Fibroblast of gingiva (primary cell): ENCODE measurements around the gene RGS9.
"Not testable (repeated sequence)": the region's sequence is repeated elsewhere in the genome, so short reads cannot be mapped to it uniquely, and the experiment has no call there.

Source experiments
- DNase-seq: peaks from one replicate; pipeline ENCODE4 v3.0.0-alpha.2; 2011; ENCODE audit warnings: low read depth

The RGS9 gene

GRCh38 chr17:65183736-65184135 lies 46.6 kb downstream of the RGS9 start:
- DNase-seq = peak; percentile 41

DNA sequence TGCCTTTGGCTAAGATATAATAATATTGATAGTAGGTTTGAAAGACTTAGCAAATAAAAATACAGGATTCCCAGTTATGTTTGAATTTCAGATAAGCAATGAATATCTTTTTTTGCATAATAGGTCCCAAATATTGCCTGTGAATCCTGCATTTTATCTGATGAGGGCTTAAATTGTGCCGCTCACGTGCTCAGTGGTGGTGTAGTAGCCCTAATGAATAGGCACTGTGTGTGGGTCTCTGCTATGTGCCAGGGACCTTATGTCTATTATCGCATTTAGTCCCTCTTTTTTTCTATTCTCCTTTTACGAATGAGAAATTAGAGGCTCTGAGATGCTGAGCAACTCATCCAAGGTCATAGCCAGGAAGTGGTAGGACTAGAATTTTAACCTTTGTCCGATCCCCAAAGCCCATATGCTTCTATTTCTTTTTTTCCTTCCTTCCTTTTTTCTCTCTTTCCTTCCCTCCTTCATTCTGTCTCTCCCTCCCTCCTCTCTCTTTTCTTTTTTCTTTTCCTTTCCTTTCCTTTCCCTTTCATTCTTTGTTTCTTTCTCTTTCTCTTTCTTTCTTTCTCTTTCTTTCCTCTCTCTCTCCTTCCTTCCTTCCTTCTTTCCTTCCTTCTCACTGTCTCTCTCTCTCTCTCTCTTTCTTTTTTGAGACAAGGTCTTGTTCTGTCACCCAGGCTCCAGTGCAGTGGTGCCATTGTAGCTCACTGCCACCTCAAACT lies 47.2 kb downstream of the RGS9 start:
- DNase-seq = no peak

- no peak for DNase-seq
Observed at GRCh38 chr17:65185062-65185461, 47.9 kb downstream of the RGS9 start.

DNA sequence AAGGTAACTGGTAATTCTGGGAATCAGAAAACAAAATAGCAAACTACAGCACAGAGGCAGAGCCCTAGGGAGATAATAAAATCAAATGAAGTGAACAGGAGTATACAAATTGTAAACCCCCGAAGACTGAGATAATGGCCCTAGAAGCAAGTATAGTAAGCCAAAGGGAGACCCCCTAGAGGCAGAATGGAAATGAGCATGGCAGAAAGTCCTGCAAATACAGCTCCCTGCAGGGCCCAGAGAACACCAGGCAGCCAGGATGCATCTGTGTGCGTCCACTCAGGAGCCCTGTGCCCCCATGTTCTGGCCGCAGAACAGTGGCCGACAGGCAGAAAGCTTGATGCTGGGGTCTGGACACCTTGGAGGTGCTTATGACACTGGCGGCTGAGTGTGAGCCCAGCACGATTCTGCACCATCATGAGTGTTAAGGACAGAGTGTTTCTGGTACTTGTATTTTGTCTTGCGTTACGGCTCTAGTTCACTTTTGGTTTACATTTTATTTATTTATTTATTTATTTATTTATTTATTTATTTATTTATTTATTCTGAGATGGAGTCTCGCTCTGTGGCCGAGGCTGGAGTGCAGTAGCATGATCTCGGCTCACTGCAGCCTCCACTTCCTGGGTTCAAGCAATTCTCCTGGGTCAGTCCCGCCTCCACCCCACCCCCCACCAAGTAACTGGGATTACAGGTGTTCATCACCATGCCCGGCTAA lies 48.7 kb downstream of the RGS9 start:
- no peak for DNase-seq

DNA sequence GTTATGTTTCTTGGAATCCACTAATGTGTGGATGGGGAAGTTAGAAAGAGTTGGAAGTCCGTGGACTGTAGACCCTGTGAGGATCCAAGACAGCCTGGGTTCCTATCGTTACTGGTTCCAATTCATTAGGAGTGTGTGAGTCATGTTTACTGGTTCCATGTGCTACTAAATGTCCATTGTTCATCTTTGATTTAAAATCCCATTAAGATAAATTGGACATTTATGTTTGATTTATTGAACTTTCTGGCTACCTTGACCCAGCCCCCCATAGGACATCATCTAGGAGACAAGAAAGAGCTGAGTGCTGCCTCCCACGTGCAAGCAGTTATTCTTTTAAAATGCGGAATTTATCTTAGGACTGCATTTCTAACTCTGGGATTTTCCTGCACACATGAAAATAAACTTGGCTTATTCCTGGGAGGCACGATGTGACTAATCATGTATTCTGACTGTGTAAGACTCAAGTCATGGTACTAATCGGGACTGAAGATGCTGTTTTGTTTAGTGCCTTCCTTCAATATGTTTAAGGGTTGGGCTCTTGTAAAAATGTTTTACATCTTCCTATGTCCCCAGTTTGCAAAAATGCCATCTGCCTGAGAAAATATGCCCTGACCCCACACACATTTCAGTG lies 53.4 kb downstream of the RGS9 start:
- DNase-seq = no peak

- DNase-seq = peak; percentile 34
Observed at GRCh38 chr17:65191811-65192740, 54.9 kb downstream of the RGS9 start.

- no peak for DNase-seq
Observed at GRCh38 chr17:65193305-65193704, 56.1 kb downstream of the RGS9 start.

DNA sequence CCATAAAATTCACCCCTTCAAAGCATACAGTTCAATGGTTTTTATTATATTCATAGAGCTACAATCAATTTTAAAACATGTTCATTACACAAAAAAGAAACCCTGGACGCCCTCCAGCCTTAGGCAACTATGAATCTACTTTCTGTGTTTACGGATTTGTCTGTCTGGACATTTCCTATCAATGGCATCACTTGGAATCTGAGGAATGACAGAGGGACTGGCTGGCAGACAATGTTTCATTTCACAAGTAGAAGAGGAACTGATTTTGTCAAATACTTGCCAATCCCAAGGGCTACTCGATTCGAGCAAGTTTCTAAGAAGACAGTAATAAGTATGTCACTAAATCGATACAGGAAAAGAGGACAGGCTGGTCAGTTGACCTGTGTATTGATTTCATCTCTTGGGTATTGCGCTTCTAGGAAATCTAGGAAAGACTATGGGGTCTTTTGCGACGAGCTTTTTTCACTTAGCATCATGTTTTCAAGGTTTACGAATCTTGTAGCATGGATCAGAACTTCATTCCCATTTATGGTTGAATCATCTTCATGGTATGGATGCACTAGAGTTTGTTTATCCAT lies 56.6 kb downstream of the RGS9 start:
- no peak for DNase-seq

DNA sequence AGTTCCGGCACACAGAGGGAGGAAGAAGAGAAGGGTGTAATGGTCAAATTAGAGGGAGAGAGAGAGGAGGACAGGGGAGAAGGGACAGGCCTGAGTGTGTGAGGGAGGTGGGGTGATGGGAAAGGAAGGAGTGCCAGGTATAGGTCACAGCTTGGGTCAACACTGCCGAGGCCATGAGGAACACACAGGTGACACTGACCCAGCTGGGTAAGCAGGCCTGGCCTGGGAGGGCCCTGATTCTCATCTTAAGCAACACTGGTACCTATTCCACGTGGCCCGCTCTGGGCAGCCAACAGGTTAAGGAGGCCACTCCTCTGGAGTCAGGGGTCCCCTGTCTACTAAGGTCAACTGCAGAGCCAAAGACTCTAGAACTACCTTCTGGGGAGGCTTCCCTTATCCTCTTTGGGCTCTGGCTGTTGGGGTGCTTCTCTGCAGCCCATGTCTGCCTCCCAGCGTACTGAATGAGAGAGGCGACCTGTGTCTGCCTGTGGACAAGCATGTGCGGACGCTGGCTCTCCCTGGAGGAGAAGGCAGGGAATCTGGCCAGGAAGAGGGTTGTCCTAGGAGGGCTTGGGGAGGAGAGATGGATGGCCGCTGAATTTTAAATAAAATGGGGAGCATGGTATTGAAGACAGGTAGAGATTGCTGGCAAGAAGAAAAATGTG lies 57.6 kb downstream of the RGS9 start:
- DNase-seq = no peak

- DNase-seq = no peak
Observed at GRCh38 chr17:65195716-65196115, 58.5 kb downstream of the RGS9 start.

- no peak for DNase-seq
Observed at GRCh38 chr17:65196617-65197016, 59.4 kb downstream of the RGS9 start.

DNA sequence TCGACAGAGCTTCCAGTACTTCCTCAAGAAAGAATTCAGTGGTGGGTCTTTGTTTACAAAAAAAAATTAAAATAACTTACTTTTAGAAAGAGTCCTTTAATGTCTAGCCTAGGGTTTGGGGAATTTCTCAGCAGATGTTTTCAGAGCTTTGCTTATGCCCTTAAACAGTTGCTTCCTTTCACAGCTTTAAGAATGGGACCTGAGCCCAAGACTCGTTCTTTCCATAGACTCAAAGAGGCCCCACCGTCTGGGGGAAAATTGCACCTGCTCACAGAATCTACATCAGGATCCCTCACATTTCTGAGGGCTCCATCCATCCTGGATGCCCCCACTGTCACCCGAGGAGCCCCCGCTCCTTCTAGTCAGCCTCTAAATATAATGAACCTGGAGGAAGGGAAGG lies 60.0 kb downstream of the RGS9 start:
- no peak for DNase-seq

DNA sequence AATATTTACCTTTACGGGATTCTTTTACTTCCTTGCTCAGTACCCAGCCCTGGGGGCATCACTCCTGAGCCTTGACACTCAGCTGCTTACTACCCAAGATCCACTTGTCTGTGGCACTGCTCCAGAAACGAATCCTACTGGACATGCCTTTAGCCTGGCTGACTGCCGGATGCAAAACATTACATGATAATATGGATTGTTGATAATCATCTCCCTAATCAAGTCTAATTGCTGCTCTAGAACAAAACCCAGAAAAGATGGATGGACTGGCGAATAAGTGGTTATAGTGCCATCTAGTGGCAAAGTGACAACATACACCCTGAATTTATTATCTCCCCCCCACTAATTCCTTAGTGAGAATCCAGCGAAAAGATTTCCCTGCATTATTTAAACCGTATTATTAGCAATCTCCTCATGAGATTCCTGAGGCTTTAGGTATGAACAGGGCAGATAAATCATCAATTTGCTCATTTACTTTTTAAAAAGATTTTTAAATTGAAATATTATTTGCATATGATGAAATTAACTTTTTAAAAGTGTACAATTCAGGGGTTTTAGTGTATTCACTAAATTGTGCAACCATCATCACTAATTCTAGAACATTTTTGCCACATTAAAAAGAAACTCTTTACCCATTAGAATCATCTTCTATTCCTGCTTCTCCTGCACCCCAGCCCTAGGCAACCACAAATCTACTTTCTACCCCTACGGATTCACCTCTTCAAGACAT lies 61.6 kb downstream of the RGS9 start:
- peak; percentile 48 for DNase-seq

- DNase-seq = no peak
Observed at GRCh38 chr17:65201331-65201730, 64.2 kb downstream of the RGS9 start.

DNA sequence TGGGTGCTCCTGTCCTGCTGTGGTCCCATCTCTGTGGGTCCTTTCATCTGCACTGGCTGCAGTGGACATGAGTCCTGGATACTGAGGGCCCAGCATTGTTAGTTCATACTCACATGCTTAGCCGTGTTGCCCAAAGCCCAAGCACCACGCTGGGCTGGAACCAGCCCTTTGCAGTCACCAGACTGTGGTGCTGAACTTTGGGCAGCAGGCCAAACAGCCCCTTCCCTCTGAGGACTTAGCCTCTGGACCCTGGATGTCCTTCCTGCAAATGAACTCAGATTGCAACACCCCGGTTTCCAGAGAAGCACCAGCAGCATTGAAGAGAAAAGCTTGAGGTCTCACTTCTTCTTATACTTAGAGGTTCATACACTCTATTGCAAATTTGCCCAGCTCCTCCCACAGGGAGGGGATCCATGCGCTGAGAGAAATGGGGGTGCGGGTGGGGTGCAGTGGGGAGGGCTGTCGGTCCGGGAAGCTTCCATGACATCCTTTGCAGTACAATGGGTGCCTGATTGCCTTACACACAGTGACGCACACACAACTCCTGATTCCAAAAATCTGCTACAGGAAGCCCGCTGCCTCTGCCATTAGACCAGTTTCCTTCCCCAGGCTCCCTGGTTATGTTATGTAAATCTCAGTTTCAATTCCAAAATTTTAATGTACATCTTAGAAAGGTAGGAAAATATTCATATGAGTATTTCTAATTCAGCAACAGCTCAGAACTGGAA lies 65.8 kb downstream of the RGS9 start:
- DNase-seq = no peak

- no peak for DNase-seq
Observed at GRCh38 chr17:65204001-65204400, 66.8 kb downstream of the RGS9 start.

GRCh38 chr17:65205655-65206054 lies 68.5 kb downstream of the RGS9 start:
- DNase-seq = no peak

- DNase-seq = not testable (repeated sequence)
Observed at GRCh38 chr17:65207448-65207847, 70.3 kb downstream of the RGS9 start.

- DNase-seq = no peak
Observed at GRCh38 chr17:65208717-65209116, 71.5 kb downstream of the RGS9 start.

DNA sequence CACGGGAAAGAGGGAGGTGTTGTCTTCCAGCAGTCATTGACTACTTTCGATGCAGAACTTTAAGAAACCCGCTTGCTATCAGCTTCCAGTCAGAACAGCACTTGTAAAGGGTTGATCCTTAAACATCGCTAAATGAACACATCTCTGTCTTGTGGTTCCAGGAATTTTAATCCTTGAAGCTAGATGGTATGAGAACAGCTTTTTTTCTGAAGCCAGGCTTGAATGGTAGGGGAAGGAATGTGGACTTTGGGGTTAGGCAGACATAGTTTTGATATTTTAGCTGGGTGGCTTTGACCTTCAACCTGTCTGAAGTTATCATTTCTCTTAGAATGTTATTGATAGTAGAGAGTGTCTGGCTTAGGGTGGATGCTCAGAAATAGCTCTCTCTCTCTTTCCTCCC lies 81.1 kb downstream of the RGS9 start:
- DNase-seq = no peak
